Retinal pigment epithelial cell (primary cell): Measurements from ENCODE around the gene EGFL6.

Experiments used
- DNase-seq: peaks from one replicate; pipeline ENCODE4 v3.0.0-alpha.2; 2010; ENCODE audit warnings: low read depth
- H3K4me3 ChIP-seq: 2 replicates; pipeline ENCODE4 v1.5.1; 2011; ENCODE audit warnings: mild to moderate bottlenecking, low read length, control low read depth, moderate library complexity
- TF ChIP-seq, protein P1 (sequence below): conservative IDR thresholded peaks from 2 replicates; pipeline ENCODE4 v1.5.1; 2011; ENCODE audit warnings: low read depth, low read length, control low read depth, inconsistent platforms

EGFL6 gene

DNA sequence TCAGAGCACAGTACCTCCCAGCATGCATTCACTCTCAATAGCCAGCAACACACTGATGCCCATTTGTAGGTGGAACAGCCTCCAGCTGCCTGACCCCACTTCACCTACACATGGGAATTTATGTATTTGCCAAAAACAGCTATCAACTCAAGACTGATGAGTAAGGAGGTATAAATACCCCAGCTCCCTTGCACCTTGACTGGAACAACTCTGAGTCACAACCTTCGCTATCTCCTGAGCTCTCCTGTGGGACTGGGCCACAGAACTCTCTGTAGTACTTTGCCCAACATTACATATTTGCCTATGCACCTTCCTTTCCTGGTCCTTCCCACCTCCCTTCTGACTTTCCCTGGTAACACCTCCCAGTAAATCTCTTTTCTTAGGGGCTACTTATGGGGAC lies 16.5 kb upstream of the EGFL6 start:
- no peak for DNase-seq
- TF ChIP-seq, protein P1, sequence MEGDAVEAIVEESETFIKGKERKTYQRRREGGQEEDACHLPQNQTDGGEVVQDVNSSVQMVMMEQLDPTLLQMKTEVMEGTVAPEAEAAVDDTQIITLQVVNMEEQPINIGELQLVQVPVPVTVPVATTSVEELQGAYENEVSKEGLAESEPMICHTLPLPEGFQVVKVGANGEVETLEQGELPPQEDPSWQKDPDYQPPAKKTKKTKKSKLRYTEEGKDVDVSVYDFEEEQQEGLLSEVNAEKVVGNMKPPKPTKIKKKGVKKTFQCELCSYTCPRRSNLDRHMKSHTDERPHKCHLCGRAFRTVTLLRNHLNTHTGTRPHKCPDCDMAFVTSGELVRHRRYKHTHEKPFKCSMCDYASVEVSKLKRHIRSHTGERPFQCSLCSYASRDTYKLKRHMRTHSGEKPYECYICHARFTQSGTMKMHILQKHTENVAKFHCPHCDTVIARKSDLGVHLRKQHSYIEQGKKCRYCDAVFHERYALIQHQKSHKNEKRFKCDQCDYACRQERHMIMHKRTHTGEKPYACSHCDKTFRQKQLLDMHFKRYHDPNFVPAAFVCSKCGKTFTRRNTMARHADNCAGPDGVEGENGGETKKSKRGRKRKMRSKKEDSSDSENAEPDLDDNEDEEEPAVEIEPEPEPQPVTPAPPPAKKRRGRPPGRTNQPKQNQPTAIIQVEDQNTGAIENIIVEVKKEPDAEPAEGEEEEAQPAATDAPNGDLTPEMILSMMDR: no peak
- H3K4me3 ChIP-seq: no peak overlapping the region

DNA sequence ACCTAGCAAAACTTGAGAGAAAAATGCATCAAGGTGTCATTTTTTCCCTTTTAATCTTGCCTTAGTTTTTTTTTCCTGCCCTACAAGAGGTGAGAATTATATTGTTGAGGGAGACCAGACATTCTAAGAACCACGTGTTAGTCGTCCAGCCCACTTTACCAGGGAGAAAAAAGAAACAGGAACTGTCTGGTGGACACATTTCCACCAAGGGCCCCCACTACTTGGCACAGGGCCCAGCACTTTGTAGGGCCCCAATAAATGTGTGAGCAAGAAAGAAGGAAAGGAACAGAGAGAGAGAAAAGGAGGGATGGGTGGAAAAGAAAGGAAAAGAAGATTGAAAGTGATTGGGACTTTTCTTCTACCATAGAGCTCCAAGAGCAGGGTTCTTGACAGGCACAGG lies 3.9 kb upstream of the EGFL6 start:
- DNase-seq: no peak
- H3K4me3 ChIP-seq: no peak overlapping the region
- TF ChIP-seq, protein P1: no peak

DNA sequence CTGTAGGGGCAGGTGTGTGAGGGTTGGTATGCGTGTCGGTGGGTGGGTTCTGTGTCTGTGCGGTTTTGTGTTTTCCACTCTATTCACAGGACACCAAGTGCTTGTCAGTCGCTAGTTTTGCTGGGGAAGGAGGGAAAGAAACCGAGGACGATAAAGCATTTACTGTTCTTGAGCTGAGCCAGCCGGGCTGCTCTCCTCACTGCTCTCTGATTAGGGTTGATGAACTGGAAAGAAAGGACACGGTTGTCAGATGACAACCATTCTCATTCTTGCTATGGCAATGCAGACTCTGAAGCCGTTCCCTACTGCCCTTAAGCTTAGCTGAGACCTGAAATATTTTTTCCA lies 832 bp downstream of the EGFL6 start:
- peak overlapping the region; percentile 21 for H3K4me3 ChIP-seq
- DNase-seq: no peak
- TF ChIP-seq, protein P1: no peak

DNA sequence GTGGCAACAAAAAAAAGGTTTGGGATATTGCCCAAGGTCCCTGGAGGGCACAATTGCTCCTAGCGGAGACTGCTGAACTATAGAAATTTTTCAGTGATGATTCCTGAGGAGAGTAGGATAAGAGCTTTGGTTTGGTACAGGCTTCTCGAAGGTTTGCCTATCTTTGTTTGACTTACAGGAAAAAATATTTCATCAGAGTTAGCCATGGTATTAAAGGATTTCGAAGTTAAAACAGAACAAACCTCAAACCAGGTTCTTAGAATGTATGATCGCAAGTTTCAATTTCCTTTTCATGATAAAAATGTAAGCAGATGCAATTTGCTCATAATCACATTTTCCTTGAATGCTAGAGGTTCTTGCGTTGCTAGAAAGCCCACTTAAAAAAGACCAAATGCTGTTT lies 1.7 kb downstream of the EGFL6 start:
- DNase-seq: no peak
- H3K4me3 ChIP-seq: no peak overlapping the region
- TF ChIP-seq, protein P1: no peak

DNA sequence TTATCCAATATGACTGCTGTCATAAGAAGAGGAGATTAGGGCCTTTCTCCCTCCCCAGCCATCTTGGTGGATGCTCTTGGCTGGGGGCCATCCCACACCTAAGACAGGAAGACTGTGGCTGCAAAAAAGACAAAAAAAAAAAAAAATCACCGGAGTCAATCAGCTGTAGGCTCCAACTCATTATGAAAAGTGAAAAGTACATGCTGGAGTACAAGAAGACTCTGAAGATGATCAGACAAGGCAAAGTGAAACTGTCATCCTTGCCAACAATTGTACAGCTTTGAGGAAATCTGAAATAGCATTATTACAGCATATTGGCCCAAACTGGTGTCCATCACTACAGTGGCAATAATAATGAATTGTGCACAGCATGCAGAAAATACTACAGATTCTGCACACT lies 5.2 kb downstream of the EGFL6 start:
- H3K4me3 ChIP-seq: no peak overlapping the region
- DNase-seq: no peak
- TF ChIP-seq, protein P1: no peak

DNA sequence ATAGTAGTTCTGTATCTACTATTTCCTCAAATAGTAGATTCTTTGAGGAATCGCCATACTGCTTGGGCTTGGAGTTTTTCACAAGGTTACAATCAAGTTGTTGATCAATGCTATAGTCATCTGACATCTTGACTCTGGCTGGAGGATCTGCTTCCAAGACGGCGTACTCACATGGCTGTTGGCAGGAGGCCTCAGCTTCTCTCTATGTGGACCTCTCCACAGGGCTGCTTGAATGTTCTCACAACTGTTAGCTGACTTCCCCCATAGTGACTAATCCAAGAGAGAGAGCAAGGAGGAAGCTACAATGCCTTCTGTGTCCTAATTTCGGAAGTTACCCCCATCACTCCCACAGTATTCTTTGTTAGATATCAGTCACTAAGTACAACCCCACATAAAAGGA lies 10.3 kb downstream of the EGFL6 start:
- DNase-seq: no peak
- TF ChIP-seq, protein P1: no peak
- H3K4me3 ChIP-seq: no peak overlapping the region

DNA sequence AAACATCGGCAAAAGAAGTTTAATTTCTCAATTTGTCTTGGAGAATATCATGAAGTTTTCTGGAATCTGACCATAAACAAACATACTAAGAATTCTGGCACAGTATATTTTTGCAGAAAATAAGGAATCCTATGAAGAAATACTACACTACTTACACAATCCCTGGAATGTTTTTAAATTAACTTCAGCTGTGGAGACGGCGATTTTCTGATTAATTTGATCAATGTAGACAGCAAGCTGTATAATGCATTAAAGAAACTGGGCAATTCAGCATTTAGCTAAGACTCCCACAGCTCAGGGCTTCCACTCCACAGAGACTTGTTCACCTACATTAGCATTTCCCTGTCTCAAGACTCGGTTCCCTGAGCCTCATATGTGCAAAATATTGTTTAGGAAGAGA lies 12.2 kb downstream of the EGFL6 start:
- TF ChIP-seq, protein P1: no peak
- no peak overlapping the region for H3K4me3 ChIP-seq
- DNase-seq: no peak
